GM08714 (cell line): ENCODE measurements around the gene ITGB3.

ENCODE experiments used
- H3K4me3 ChIP-seq: fragments of 200-500 bp; sonication (Bioruptor generic); 2 replicates; pipeline ENCODE4 v1.5.1; 2014; ENCODE audit warnings: mild to moderate bottlenecking, low read length, inconsistent platforms
- ZNF274 ChIP-seq: IDR thresholded peaks from 2 replicates; pipeline ENCODE4 v1.6.1; 2012; ENCODE audit warnings: mild to moderate bottlenecking, low read depth, low read length

Gene ITGB3

DNA sequence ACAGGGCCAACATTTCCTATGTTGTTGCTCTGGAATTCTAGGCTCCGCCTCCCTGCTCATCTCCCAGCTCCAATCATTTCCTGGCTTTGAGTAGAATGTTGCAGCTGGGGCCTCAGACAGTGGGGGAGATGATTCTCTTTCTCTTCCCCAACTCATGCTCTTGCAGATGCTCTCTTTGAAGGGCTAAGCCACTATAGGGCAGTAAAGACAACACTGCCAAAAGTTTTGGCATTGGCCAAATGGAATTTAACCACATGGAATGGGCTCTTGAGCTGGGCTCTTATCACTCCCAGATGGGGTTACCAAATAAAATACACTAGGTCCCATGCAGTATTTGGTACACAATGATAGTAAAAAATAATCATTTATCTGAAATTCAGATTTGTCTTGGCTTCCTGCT, 50.6 kb downstream of the ITGB3 start:
- no peak overlapping the region for H3K4me3 ChIP-seq
- TF ChIP-seq ZNF274, result no peak

GRCh38 chr17:47305302-47305923, 51.8 kb downstream of the ITGB3 start:
- TF ChIP-seq ZNF274, result no peak
- no peak overlapping the region for H3K4me3 ChIP-seq

GRCh38 chr17:47310186-47310733, 56.6 kb downstream of the ITGB3 start:
- no peak for TF ChIP-seq ZNF274

GRCh38 chr17:47311420-47311819, 57.8 kb downstream of the ITGB3 start:
- no peak overlapping the region for H3K4me3 ChIP-seq
- TF ChIP-seq ZNF274, result no peak

More at GRCh38 chr17:47310186-47310733, 56.6 kb downstream of the ITGB3 start:
- no peak overlapping the region for H3K4me3 ChIP-seq

GRCh38 chr17:47315451-47316266, 62.0 kb downstream of the ITGB3 start:
- no peak overlapping the region for H3K4me3 ChIP-seq
- TF ChIP-seq ZNF274, result no peak

- no peak overlapping the region for H3K4me3 ChIP-seq
- no peak for TF ChIP-seq ZNF274
These were observed 62.7 kb downstream of the ITGB3 start for GRCh38 chr17:47316311-47316710.

DNA sequence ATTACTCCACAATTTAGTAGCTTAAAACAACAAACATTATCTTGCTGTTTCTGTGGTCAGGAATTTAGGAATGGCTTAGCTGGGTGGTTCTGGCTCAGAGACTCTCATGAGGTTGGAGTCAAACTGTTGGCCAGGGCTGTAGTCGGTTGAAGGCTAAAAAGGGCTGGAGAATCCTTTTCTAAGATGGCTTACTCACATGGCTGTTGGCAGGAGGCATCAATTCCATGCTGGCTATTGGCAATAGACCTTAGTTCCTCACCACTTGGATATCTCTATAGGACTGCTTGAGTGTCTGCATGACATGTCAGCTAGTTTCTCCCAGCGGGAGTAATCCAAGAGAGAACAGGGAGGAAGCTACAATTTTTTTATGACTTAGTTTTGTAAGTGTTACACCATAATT, 63.5 kb downstream of the ITGB3 start:
- TF ChIP-seq ZNF274, result no peak
- H3K4me3 ChIP-seq, result no peak overlapping the region

GRCh38 chr17:47318197-47318918, 64.7 kb downstream of the ITGB3 start:
- TF ChIP-seq ZNF274, result no peak

GRCh38 chr17:47320879-47321502, 67.4 kb downstream of the ITGB3 start:
- no peak overlapping the region for H3K4me3 ChIP-seq
- TF ChIP-seq ZNF274, result no peak

More at GRCh38 chr17:47318197-47318918, 64.7 kb downstream of the ITGB3 start:
- no peak overlapping the region for H3K4me3 ChIP-seq

DNA sequence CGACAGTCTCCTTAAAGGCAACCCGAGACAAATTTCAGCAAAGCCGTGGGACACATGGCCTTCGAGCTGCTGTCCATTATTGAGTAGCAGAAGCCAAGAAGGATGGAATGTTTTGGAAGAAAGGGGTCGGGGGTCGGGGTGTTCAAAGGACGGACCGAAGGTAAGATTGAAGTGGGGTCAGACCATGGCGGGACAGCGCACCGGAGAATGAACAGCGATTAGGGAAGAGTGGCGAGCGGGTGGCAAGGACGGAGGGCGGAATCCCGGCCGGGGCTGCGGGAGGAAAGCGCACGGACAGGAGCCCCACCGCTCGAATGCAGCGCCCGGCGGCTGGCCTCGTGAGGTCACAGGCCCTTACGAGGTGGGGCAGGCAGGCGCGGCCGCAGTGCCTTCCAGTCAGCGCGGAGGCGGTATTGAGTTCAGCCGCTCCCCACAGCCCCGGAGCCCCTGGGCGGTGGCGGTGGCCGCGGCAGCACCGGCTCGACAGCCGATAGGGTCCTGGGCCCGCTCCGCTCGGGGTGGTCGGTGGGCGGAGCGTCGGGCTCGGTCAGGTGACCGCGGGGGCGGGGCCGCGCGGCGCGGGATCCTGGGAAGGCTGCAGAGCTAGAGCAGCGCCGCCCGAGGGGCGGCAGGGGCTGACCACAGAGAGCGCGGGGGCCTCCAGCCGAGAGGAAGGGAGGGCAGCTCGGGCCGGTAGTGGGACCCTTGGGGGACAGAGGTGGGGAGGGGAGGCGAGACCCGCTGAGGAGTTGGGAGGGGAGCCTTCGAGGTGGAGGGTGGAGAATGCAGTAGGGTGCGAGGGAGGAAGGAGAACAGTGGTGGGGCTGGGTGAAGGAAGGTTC, 70.0 kb downstream of the ITGB3 start, which contains the start of gene EFCAB13:
Gene EFCAB13, plus strand, starts transcription at position 574 of the 842 bp plus-strand sequence. CDS start 4,399 bp downstream, outside the sequence.
- H3K4me3 ChIP-seq, result peak within 1 kb of the TSS; percentile 84
- no peak for TF ChIP-seq ZNF274

DNA sequence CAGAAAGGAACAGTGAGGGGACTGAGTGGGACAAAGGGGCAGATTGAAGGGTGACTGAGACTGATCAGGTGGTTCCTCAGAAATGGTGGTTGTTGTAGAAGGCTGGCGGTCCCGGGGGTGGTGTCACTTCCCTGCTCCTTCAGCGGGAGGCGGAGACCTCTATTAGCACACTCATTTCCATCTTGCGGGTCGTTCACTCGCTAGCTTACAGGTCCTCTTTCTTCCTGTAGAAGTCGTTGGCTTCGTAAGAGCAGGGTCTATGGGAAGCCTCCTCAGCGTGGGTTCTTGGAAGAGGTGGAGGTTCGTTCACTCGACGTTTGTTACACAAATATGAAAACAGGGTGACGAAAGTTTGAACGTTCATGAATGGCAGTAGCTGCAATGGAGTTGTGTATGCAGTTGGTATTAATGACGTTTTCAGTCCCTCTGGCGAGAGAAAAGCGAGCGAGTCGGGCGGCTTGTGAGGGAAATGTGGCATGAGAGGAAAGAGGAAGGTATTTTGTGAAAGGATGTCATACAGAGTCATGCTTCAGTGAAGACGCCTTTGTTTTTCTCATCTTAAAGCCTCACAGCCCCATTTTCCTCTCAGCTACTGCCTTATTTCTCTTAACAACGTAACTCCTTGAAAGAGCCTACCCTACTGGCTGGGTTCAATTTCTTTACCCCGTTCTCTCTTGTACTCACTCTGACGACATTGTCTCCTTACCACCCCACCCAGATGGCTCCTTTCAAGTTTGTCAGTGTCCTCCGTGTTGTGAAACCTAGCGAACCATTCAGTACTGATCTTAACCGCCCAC, 70.8 kb downstream of the ITGB3 start:
- no peak for TF ChIP-seq ZNF274

GRCh38 chr17:47325176-47325575, 71.5 kb downstream of the ITGB3 start:
- no peak for TF ChIP-seq ZNF274
- H3K4me3 ChIP-seq, result peak overlapping the region; percentile 84; the same call in 1 of the 2 replicates

More for the DNA sequence above, 70.8 kb downstream of the ITGB3 start:
- H3K4me3 ChIP-seq, result peak overlapping the region; percentile 84
